ENCODE results near the gene C11orf24. TPM values are rescaled to one million over a fixed set of nuclear protein-coding genes. Genes with fewer than 3 reads are reported as not detected.

C11orf24 gene
- total and polyA plus RNA-seq, 2 of the 8 experiments (the other 6 are each of a cell fraction or from before 2014, with no cell fraction given) = 45.4 to 51.7 TPM

- DNase-seq (ENCODE audit: low read depth in 1 of 2, low spot score in 2 of 2) (no peak), FAIRE-seq (no peak)
- Histone ChIP-seq H3K4me3 (ENCODE audit: extremely low read depth in 1 of 4, insufficient read depth in 2 of 4, low read depth in 3 of 4, low read length in 4 of 4) (no peak overlapping the region), H3K79me2 (ENCODE audit: control insufficient read depth in 1 of 2, insufficient read depth in 2 of 2, low read length in 2 of 2) (no peaks in the 10 kb centered on the region), H3K79me1 (ENCODE audit: low read depth, low read length) (no peaks in the 10 kb centered on the region), H2BK20ac (ENCODE audit: low read length) (no peak overlapping the region), H3K9ac (replicated peaks in 1 of 4; ENCODE audit: extremely low read depth in 1 of 4, low read depth in 3 of 4, low read length in 3 of 4) (no peak overlapping the region), H3K23me2 (ENCODE audit: low read depth, low read length) (no peaks in the 10 kb centered on the region), H3K36me3 (ENCODE audit: control insufficient read depth in 2 of 4, insufficient read depth in 4 of 4, low read length in 3 of 4) (no peaks in the 10 kb centered on the region), H4K91ac (replicated peaks; ENCODE audit: insufficient read length, low read length) (no peak overlapping the region), H4K20me1 (replicated peaks in 1 of 2; ENCODE audit: control insufficient read depth in 1 of 2, insufficient read depth in 2 of 2, low read length in 2 of 2) (no peaks in the 10 kb centered on the region), H3K4me2 (ENCODE audit: insufficient read depth in 1 of 2, low read depth in 2 of 2, low read length in 2 of 2) (no peak overlapping the region), H2BK15ac (ENCODE audit: low read length) (no peak overlapping the region), H3K56ac (replicated peaks; ENCODE audit: insufficient read length, low read depth, low read length) (no peak overlapping the region), H3K27me3 (replicated peaks in 1 of 4; ENCODE audit: control insufficient read depth in 3 of 4, extremely low read depth in 1 of 4, insufficient read depth in 3 of 4, low read length in 3 of 4) (no peaks in the 10 kb centered on the region; a peak in 2 of 7 replicates), H2BK120ac (replicated peaks; ENCODE audit: low read depth, low read length) (no peak overlapping the region), H2BK5ac (ENCODE audit: low read depth, low read length) (no peak overlapping the region), H3K4me1 (replicated peaks in 1 of 4; ENCODE audit: control insufficient read depth in 3 of 4, insufficient read depth in 4 of 4, low read length in 3 of 4) (peaks cover 0 to 2% (median 0%) of the 10 kb centered on the region in 4 experiments; a peak in 2 of 7 replicates), H3K18ac (ENCODE audit: extremely low read depth, low read length) (no peak overlapping the region), H2BK12ac (ENCODE audit: low read depth, low read length) (no peak overlapping the region), H3K4ac (replicated peaks; ENCODE audit: insufficient read length, low read depth, low read length) (no peak overlapping the region), H3K14ac (ENCODE audit: insufficient read length) (no peak overlapping the region), H3K23ac (ENCODE audit: insufficient read length) (no peak overlapping the region), H3K27ac (ENCODE audit: low read depth, low read length) (no peak overlapping the region), H3K9me3 (ENCODE audit: insufficient read depth in 2 of 2, low read depth in 1 of 2, low read length in 1 of 2) (no peaks in the 10 kb centered on the region), H4K5ac (ENCODE audit: insufficient read length, low read depth, low read length) (no peak overlapping the region), H2AFZ (ENCODE audit: low read length) (no peak overlapping the region), H4K8ac (ENCODE audit: extremely low read depth, insufficient read depth, low read length) (peak overlapping the region; percentile 65; the same call in 1 of the 2 replicates), H2AK5ac (ENCODE audit: low read depth, low read length) (no peak overlapping the region)
- ChIA-PET CTCF (ENCODE audit: partially characterized antibody) (interaction anchor here (0.7 to 6.6 kb wide), 29 partner anchors 9 to 194 kb away, joined by 3 to 141 read pairs (median 7); partner anchors contain the start of gene C11orf24), POLR2A (ENCODE audit: partially characterized antibody) (interaction anchor here (1.2 to 2.5 kb wide), 3 partner anchors 14 to 88 kb away, joined by 3 to 8 read pairs (median 4); no protein-coding TSS in a partner anchor)
- WGBS, 2 experiments (ENCODE audit: extremely low coverage in 1 of 2, insufficient coverage in 1 of 2, insufficient read length in 1 of 2, insufficient replicate concordance in 2 of 2, low coverage in 1 of 2, low lambda C conversion rate in 2 of 2, missing lambda C conversion rate in 1 of 2) = 97% methylated on average over 6 of the region's 6 CpGs; no CpG with 5 or more reads in 1 of the 2 experiments
- no peak for TF ChIP-seq POU5F1 (IDR thresholded peaks at IDR 0.05; ENCODE audit: low read depth, low read length)
- TF ChIP-seq CBX5 (IDR thresholded peaks at IDR 0.05; ENCODE audit: low read depth, low read length) = no peak
Measured at GRCh38 chr11:68297052-68297378, 25.2 kb upstream of the C11orf24 start.
